Neural cell (in vitro differentiated cells): Measurements from ENCODE around the gene ZNF775.

Experiments used
- CTCF ChIP-seq: fragments of 450-650 bp; IDR thresholded peaks from 2 replicates; pipeline ENCODE4 v1.5.1; 2014; ENCODE audit warnings: antibody characterized with exemption, mild to moderate bottlenecking, moderate library complexity; ENCODE audit not compliant: poor library complexity, severe bottlenecking
- TAF1 ChIP-seq: IDR thresholded peaks from 2 replicates; pipeline ENCODE4 v1.6.1; 2012; ENCODE audit warnings: low read depth

DNA sequence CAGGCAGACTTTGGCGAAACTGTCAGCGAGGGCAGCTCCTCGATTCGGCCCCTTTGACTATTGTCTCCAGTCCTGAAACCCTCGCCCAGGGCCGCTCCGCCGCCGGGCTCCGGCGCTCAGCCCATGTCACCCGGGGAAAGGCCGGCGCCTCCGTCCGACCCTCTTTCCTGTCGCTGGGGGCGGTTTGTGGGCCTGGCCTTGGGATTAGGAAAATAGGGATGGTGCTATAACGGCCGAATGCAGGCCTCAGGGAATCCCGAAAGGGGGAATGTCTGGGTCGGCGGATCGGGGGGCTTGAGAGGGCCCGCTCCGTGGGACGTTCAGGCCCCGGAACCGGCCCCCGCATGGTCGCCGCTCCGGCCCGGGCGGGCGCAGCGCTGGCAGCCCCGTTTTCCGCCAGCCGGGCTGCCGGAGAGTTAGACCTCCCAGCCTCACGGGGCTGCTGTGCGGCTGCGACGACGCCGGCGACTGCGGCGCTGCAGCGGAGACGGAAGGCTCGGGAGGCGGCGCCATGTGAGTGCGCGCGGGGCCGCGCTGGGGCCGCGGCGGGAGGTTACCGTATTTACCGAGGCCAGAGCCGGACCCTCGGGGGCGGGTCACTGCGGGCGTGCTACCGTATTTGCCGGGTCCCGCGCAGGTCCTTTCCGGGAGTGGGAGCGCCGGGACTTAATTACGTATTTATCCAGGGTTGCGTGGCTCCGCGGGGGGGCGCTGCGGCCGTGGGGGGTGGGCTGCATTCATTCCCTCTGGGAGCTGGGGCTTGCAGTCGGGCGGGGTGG, 25.9 kb downstream of the ZNF775 start:
- TF ChIP-seq CTCF (peak; percentile 72), TAF1 (peak; percentile 61)
